DOHH2 (cell line): Measurements from ENCODE around the gene RNF123.

Source experiments
- EZH2phosphoT487 ChIP-seq: fragments of 200-600 bp; sonication (generic); IDR thresholded peaks from 2 replicates; pipeline ENCODE4 v1.6.1; 2017; ENCODE audit warnings: borderline replicate concordance, mild to moderate bottlenecking, antibody characterized with exemption, low read length, moderate library complexity, mixed read lengths
- TF ChIP-seq, protein P1 (sequence below): fragments of 200-600 bp; sonication (generic); IDR thresholded peaks from one replicate; pipeline ENCODE4 v1.5.1; 2014; ENCODE audit warnings: antibody characterized with exemption, mild to moderate bottlenecking, low read depth, low read length; ENCODE audit not compliant: poor library complexity, severe bottlenecking

- TF ChIP-seq, protein P1, sequence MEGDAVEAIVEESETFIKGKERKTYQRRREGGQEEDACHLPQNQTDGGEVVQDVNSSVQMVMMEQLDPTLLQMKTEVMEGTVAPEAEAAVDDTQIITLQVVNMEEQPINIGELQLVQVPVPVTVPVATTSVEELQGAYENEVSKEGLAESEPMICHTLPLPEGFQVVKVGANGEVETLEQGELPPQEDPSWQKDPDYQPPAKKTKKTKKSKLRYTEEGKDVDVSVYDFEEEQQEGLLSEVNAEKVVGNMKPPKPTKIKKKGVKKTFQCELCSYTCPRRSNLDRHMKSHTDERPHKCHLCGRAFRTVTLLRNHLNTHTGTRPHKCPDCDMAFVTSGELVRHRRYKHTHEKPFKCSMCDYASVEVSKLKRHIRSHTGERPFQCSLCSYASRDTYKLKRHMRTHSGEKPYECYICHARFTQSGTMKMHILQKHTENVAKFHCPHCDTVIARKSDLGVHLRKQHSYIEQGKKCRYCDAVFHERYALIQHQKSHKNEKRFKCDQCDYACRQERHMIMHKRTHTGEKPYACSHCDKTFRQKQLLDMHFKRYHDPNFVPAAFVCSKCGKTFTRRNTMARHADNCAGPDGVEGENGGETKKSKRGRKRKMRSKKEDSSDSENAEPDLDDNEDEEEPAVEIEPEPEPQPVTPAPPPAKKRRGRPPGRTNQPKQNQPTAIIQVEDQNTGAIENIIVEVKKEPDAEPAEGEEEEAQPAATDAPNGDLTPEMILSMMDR: no peak
- no peak for TF ChIP-seq EZH2phosphoT487
Observed at GRCh38 chr3:49661281-49661680, 28.1 kb upstream of the RNF123 start.
